Measurements from ENCODE around the gene MAEA.

MAEA gene

DNA sequence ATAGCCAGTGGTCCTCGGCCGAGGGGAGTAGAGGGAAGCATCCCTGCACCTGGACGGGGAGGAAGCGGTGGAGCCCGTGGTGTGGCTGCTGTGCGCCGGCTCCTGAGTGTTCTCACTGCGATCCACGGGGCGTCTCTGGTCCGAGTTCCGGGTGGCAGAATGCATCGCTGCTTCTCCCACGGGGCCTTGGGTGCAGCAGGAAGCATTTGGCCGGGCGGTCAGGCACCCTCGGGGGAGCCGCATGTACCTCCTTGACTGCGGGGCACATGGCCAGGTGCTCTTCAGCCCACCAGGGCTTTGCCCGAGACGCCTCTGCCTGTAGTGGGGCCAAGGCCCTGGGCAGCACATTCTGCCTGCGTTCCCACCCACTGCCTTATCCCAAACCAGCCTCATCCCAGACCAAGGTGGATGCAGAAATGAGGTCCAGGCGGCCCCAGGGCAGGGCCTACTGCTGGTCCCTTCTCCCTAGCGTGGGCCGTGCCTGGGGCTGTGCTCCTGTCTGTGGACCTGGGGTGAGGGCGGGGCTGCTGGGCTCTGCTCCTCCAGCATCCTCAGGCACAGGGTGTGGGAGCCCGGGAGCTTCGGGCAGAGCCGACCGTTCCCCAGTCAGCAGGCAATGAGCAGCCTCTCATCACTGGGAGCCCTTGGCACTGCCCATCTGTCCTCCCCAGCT, 89.0 kb downstream of the MAEA start:
- Histone ChIP-seq H3F3A (ENCODE audit: low read depth) (no peaks in the 10 kb centered on the region), H3K9ac (ENCODE audit: low read depth, low read length, poor library complexity, severe bottlenecking) (no peak overlapping the region), H3K9me3 (ENCODE audit: insufficient read depth, low read depth, low read length) (no peaks in the 10 kb centered on the region), H3K4me3 (ENCODE audit: low read length, poor library complexity, severe bottlenecking) (no peak overlapping the region), H3K4me1 (ENCODE audit: insufficient read depth, low read length, poor library complexity, severe bottlenecking) (no peaks in the 10 kb centered on the region), H3K36me3 (ENCODE audit: insufficient read depth, low read length) (no peaks in the 10 kb centered on the region; the same call in 1 of the 2 replicates), H3K4me2 (ENCODE audit: low read depth, low read length, poor library complexity, severe bottlenecking) (no peak overlapping the region), H3K79me2 (ENCODE audit: insufficient read depth, low read length) (no peaks in the 10 kb centered on the region), H4K20me1 (ENCODE audit: insufficient read depth, low read length, poor library complexity, severe bottlenecking) (no peaks in the 10 kb centered on the region), H2AFZ (ENCODE audit: low read length) (no peak overlapping the region), H3K9me2 (replicated peaks; ENCODE audit: low read depth, low read length) (no peaks in the 10 kb centered on the region), H3K27me3 (ENCODE audit: insufficient read depth, low read length, poor library complexity, severe bottlenecking) (no peaks in the 10 kb centered on the region)
- TF ChIP-seq, protein P1, sequence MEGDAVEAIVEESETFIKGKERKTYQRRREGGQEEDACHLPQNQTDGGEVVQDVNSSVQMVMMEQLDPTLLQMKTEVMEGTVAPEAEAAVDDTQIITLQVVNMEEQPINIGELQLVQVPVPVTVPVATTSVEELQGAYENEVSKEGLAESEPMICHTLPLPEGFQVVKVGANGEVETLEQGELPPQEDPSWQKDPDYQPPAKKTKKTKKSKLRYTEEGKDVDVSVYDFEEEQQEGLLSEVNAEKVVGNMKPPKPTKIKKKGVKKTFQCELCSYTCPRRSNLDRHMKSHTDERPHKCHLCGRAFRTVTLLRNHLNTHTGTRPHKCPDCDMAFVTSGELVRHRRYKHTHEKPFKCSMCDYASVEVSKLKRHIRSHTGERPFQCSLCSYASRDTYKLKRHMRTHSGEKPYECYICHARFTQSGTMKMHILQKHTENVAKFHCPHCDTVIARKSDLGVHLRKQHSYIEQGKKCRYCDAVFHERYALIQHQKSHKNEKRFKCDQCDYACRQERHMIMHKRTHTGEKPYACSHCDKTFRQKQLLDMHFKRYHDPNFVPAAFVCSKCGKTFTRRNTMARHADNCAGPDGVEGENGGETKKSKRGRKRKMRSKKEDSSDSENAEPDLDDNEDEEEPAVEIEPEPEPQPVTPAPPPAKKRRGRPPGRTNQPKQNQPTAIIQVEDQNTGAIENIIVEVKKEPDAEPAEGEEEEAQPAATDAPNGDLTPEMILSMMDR (conservative IDR thresholded peaks at IDR 0.05; ENCODE audit: low read length) = no peak
- TF ChIP-seq EZH2phosphoT487 (IDR thresholded peaks at IDR 0.05; ENCODE audit: borderline replicate concordance) = no peak

DNA sequence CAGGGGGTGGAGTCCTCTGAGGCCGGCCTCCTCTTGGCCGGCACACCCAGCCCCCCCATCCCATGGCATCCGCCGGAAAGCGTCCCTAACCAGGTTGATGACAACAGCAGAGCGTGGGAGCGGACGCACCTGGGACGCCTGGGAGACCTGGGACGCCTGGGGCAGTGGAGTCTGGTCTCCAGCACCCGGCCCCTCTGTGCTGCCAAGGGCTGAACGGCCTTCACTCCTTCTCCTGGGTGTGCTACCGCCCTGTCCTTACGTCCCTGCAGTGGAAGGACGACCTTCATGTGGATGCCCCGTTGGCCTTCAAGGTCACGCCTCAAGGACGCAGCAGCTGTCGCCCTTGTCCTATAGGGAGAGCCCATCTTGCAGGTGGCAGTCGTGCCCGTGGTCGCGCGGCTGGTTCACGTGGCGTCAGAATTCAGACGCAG, 89.7 kb downstream of the MAEA start:
- H3K9me2 ChIP-seq (replicated peaks; ENCODE audit: low read depth, low read length) = no peaks in the 10 kb centered on the region
- no peak overlapping the region for H3K4me2 ChIP-seq (ENCODE audit: low read depth, low read length, poor library complexity, severe bottlenecking)
- no peak overlapping the region for H3K9ac ChIP-seq (ENCODE audit: low read depth, low read length, poor library complexity, severe bottlenecking)
- no peaks in the 10 kb centered on the region for H3K27me3 ChIP-seq (ENCODE audit: insufficient read depth, low read length, poor library complexity, severe bottlenecking)
- H3K79me2 ChIP-seq (ENCODE audit: insufficient read depth, low read length) = no peaks in the 10 kb centered on the region
- no peak for TF ChIP-seq EZH2phosphoT487 (IDR thresholded peaks at IDR 0.05; ENCODE audit: borderline replicate concordance)
- TF ChIP-seq, protein P1 (conservative IDR thresholded peaks at IDR 0.05; ENCODE audit: low read length) = no peak
- no peaks in the 10 kb centered on the region for H3K4me1 ChIP-seq (ENCODE audit: insufficient read depth, low read length, poor library complexity, severe bottlenecking)
- no peaks in the 10 kb centered on the region; the same call in 1 of the 2 replicates for H3K36me3 ChIP-seq (ENCODE audit: insufficient read depth, low read length)
- no peaks in the 10 kb centered on the region for H3F3A ChIP-seq (ENCODE audit: low read depth)
- H2AFZ ChIP-seq (ENCODE audit: low read length) = no peak overlapping the region
- H3K4me3 ChIP-seq (ENCODE audit: low read length, poor library complexity, severe bottlenecking) = no peak overlapping the region
- no peaks in the 10 kb centered on the region for H4K20me1 ChIP-seq (ENCODE audit: insufficient read depth, low read length, poor library complexity, severe bottlenecking)
- H3K9me3 ChIP-seq (ENCODE audit: insufficient read depth, low read depth, low read length) = no peaks in the 10 kb centered on the region

DNA sequence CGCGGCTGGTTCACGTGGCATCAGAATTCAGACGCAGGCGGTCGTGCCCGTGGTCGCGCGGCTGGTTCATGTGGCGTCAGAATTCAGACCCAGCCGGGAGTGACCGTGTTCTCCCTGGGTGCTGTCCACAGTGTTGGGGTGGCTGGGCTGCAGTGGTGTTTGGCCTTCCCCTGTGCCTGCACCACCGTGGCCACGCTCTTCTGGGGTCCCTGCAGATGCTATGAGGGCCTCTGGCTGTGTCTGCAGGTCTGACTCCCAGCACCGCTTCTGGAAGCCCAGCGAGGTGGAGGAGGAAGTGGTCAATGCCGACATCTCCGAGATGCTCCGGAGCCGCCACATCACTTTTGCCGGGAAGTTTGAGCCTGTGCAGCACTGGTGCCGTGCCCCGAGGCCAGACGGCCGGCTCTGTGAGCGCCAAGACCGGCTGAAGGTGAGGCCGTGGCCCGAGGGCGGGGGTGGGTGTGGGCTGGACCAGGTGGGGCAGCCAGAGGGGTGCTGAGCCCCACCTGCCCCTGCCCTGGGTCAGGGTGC, 90.2 kb downstream of the MAEA start:
- no peak overlapping the region for H3K9ac ChIP-seq (ENCODE audit: low read depth, low read length, poor library complexity, severe bottlenecking)
- H3K27me3 ChIP-seq (ENCODE audit: insufficient read depth, low read length, poor library complexity, severe bottlenecking) = no peaks in the 10 kb centered on the region

More for the DNA sequence above, 90.2 kb downstream of the MAEA start:
- Histone ChIP-seq H2AFZ (ENCODE audit: low read length) (no peak overlapping the region), H3K4me1 (ENCODE audit: insufficient read depth, low read length, poor library complexity, severe bottlenecking) (no peaks in the 10 kb centered on the region), H3K4me3 (ENCODE audit: low read length, poor library complexity, severe bottlenecking) (no peak overlapping the region), H3K9me2 (replicated peaks; ENCODE audit: low read depth, low read length) (no peaks in the 10 kb centered on the region), H4K20me1 (ENCODE audit: insufficient read depth, low read length, poor library complexity, severe bottlenecking) (no peaks in the 10 kb centered on the region), H3K4me2 (ENCODE audit: low read depth, low read length, poor library complexity, severe bottlenecking) (no peak overlapping the region), H3F3A (ENCODE audit: low read depth) (no peaks in the 10 kb centered on the region), H3K36me3 (ENCODE audit: insufficient read depth, low read length) (no peaks in the 10 kb centered on the region; the same call in 1 of the 2 replicates), H3K9me3 (ENCODE audit: insufficient read depth, low read depth, low read length) (no peaks in the 10 kb centered on the region), H3K79me2 (ENCODE audit: insufficient read depth, low read length) (no peaks in the 10 kb centered on the region)
- TF ChIP-seq, protein P1 (conservative IDR thresholded peaks at IDR 0.05; ENCODE audit: low read length) = no peak
- TF ChIP-seq EZH2phosphoT487 (IDR thresholded peaks at IDR 0.05; ENCODE audit: borderline replicate concordance) = no peak

Data from Loucy (cell line).